Stimulated activated naive CD8-positive, alpha-beta T cell treated with anti-CD3 and anti-CD28 coated beads, Interleukin-15, Interleukin-2, amounts not matched to agents 100 ng/mL and 50 ng/mL, for 24 hours (primary cell): ENCODE data around the gene TPBGL.

Experiments used
- H3K27ac Mint-ChIP-seq: one replicate; pipeline ENCODE4 v1.8.0; 2021; ENCODE audit warnings: mild to moderate bottlenecking, mixed read lengths
- H3K27me3 Mint-ChIP-seq: one replicate; pipeline ENCODE4 v1.8.0; 2021; ENCODE audit warnings: mixed read lengths
- H3K36me3 Mint-ChIP-seq: one replicate; pipeline ENCODE4 v1.8.0; 2021; ENCODE audit warnings: low read depth, mixed read lengths
- H3K4me1 Mint-ChIP-seq: one replicate; pipeline ENCODE4 v1.8.0; 2021; ENCODE audit warnings: low read depth, mixed read lengths
- H3K4me3 Mint-ChIP-seq: one replicate; pipeline ENCODE4 v1.8.0; 2021; ENCODE audit warnings: mild to moderate bottlenecking, mixed read lengths
- H3K9me3 Mint-ChIP-seq: one replicate; pipeline ENCODE4 v1.8.0; 2021; ENCODE audit warnings: mixed read lengths

The TPBGL gene

GRCh38 chr11:75281469-75282095 lies 41.0 kb downstream of the TPBGL start:
- peaks cover 4% of the 10 kb centered on the region for H3K36me3 Mint-ChIP-seq
- no peak overlapping the region for H3K27ac Mint-ChIP-seq
- peaks cover 25% of the 10 kb centered on the region for H3K4me1 Mint-ChIP-seq
- no peak overlapping the region for H3K4me3 Mint-ChIP-seq
- no peaks in the 10 kb centered on the region for H3K27me3 Mint-ChIP-seq
- no peaks in the 10 kb centered on the region for H3K9me3 Mint-ChIP-seq

DNA sequence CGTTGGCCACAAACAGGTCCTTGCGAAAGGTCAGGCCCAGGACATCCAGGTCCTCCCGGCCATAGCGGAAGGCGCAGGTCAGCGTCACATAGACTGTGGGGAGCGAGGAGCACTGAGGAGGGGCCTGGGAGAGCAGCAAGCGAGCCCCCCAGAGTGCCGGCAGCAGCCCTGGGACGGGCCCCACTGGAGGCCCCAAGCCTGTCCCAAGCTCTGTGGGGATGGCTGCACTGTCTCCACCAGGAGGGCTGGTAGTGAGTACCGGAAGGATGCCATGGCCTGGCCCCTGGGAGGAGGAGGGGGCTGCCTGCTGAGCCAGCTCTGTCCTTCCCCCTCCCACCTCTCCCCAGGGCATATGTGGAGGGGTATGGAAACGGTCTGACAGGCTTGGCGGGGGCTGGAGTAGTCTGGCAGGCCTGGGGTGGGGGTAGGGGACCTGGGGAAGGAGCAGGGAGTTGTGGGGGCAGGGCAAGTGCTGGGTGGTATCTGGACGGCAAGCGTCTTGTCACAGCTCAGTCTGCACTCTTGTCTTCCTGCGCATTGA lies 42.9 kb downstream of the TPBGL start:
- H3K27ac Mint-ChIP-seq: no peak overlapping the region
- no peaks in the 10 kb centered on the region for H3K9me3 Mint-ChIP-seq
- peaks cover 12% of the 10 kb centered on the region for H3K4me1 Mint-ChIP-seq
- no peak overlapping the region for H3K4me3 Mint-ChIP-seq
- H3K27me3 Mint-ChIP-seq: no peaks in the 10 kb centered on the region
- H3K36me3 Mint-ChIP-seq: no peaks in the 10 kb centered on the region

DNA sequence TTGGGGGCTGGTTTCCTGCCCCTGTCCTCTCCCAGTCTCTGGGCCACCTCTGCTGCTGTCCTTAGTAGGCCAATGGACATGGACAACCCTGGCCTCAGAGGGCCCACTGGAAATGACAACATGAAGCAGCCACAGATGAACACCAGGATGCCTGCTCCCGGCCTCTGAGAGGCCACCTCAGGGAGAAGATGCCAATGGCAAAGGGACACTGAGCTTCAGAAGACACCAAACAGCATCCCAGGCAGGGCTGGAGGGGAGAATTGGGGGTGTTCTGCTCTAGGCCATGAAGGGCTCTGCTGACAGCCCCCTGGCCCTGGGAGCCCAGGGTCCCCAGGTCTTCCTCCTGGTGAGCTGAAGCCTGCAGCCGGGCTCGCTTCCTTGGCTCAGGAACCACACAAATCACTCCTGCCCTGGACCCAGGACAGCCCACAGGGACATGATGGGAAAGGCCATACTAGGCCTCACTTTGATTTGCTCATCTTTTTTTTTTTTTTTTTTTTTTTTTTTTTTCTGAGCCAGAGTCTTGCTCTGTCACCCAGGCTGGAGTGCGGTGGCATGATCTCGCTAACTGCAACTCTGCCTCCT lies 45.3 kb downstream of the TPBGL start:
- Mint-ChIP-seq H3K27ac (no peak overlapping the region), H3K36me3 (no peaks in the 10 kb centered on the region), H3K4me3 (no peak overlapping the region), H3K9me3 (no peaks in the 10 kb centered on the region), H3K4me1 (no peaks in the 10 kb centered on the region), H3K27me3 (no peaks in the 10 kb centered on the region)

DNA sequence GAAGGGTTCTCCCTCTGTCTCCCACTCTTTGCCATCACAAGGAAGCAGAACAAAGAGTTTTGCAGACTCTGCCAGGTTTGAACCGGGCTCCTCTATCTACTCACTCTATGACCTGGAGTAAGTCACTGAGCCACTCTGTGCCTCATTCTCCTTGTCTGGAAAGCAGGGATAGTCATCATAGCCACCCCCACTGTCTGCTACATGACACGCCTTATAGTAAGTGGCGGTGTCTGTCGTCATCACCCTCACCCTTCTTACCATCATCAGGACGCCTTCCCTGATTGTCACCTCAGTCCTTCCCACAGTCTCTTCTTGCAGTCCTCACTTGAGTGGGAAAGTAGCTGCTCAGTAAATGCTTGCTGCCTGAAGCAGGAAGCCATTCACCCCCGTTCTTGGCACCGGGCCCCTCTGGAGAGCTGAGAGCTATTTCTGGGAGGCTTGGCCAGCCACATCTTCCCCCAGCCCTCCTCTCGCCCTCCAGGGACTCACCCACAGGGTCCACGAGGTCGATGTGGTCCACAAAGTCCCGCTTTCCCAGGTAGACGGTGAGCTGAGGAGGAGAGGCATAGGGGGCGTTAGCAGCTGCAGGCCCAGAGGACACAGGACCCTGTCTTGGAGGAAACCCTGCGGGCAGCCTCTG lies 46.4 kb downstream of the TPBGL start:
- Mint-ChIP-seq H3K27me3 (no peaks in the 10 kb centered on the region), H3K36me3 (no peaks in the 10 kb centered on the region), H3K27ac (no peak overlapping the region), H3K9me3 (no peaks in the 10 kb centered on the region), H3K4me1 (no peaks in the 10 kb centered on the region), H3K4me3 (no peak overlapping the region)

DNA sequence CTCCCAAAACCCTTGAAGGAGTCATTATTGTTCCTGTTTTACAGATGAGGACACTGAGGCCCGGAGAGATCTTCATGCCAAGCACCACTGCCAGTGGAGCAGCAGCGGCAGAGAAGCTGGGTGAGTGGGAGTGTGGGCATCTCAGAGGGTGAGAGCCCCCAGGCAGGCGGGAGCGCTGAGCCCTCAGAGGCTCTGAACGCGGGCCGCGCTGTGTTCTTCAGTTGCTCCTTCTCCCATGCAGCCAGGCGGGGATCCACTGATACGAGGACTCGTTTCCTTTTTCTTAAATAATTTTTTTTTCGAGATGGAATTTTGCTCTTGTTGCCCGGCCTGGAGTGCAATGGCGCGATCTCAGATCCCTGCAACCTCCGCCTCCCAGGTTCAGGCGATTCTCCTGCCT lies 47.0 kb downstream of the TPBGL start:
- no peaks in the 10 kb centered on the region for H3K36me3 Mint-ChIP-seq
- no peaks in the 10 kb centered on the region for H3K4me1 Mint-ChIP-seq
- no peaks in the 10 kb centered on the region for H3K27me3 Mint-ChIP-seq
- no peak overlapping the region for H3K27ac Mint-ChIP-seq
- H3K4me3 Mint-ChIP-seq: no peak overlapping the region
- no peaks in the 10 kb centered on the region for H3K9me3 Mint-ChIP-seq

DNA sequence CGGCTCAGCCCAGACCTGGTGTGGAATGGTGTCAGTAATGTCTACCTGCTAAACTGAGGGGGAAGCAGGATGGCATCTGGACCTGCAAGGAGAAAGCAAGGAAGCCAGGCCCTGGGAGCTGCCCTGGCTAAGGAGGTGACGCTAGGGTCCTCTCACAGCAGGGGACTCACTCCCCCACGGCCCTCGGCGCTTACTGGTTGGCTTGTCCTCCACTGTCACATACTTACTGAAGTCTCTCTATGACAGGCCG lies 48.9 kb downstream of the TPBGL start:
- Mint-ChIP-seq H3K9me3 (no peaks in the 10 kb centered on the region), H3K27me3 (no peaks in the 10 kb centered on the region), H3K4me1 (peaks cover 7% of the 10 kb centered on the region), H3K27ac (no peak overlapping the region), H3K36me3 (peaks cover 3% of the 10 kb centered on the region), H3K4me3 (no peak overlapping the region)

DNA sequence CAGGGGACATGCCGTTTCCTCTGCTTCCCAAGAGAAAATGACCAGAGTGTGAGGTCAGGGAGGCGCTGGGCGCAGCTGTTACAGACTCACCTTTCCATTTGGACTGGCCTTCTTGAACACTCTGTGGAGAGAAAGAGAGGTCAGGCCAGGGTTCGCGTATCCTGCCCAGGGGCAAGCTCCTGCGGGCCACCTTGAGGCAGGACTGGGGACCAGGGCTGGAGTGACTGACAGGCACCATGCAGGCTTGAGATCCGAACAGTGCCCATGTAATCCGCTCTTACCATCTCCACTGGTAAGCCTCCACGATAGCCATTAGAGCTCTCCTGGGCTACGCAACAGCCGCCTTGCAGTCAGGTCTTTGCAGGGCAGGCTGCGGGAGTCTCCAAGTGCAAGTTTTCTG lies 49.3 kb downstream of the TPBGL start:
- H3K4me1 Mint-ChIP-seq: peaks cover 7% of the 10 kb centered on the region
- no peak overlapping the region for H3K4me3 Mint-ChIP-seq
- H3K27me3 Mint-ChIP-seq: no peaks in the 10 kb centered on the region
- peaks cover 3% of the 10 kb centered on the region for H3K36me3 Mint-ChIP-seq
- H3K9me3 Mint-ChIP-seq: no peaks in the 10 kb centered on the region
- H3K27ac Mint-ChIP-seq: no peak overlapping the region

DNA sequence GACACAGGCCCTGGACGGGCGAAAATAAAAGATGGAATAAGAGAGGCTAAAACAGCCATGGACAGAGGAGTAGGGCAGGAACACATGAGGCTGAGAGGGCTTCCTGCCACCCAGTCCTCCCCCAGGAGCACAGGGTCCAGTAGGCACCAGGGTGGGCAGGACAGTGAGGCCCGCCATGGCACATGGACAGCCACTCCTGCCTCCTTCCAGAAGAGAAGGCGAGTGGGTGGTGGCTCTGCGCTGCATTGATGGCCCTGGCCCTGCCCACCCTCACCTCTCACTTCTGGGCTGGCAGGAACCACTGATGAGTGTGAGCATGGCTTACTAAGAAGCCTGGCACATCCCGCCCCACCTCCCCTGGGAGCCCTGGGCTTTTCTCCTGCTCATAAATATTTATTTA lies 51.2 kb downstream of the TPBGL start:
- Mint-ChIP-seq H3K9me3 (no peaks in the 10 kb centered on the region), H3K36me3 (peaks cover 11% of the 10 kb centered on the region), H3K27ac (no peak overlapping the region), H3K27me3 (no peaks in the 10 kb centered on the region), H3K4me3 (no peak overlapping the region), H3K4me1 (peaks cover 7% of the 10 kb centered on the region)

GRCh38 chr11:75292943-75293342 lies 52.4 kb downstream of the TPBGL start:
- Mint-ChIP-seq H3K36me3 (peaks cover 15% of the 10 kb centered on the region), H3K9me3 (no peaks in the 10 kb centered on the region), H3K27me3 (no peaks in the 10 kb centered on the region), H3K4me1 (peaks cover 10% of the 10 kb centered on the region), H3K27ac (no peak overlapping the region), H3K4me3 (no peak overlapping the region)
